Effector memory CD4-positive, alpha-beta T cell (primary cell): Measurements from ENCODE around the gene SPOCK3.
"Not testable (repeated sequence)": the region's sequence is repeated elsewhere in the genome, so short reads cannot be mapped to it uniquely, and the experiment has no call there.

Experiments used
- DNase-seq, 3 donors: peaks; one replicate each; pipeline ENCODE4 v3.0.0-alpha.2; 2020
- H3K27ac ChIP-seq: 2 replicates; pipeline ENCODE4 v1.7.0; 2013; ENCODE audit warnings: mild to moderate bottlenecking, low read length, moderate library complexity; ENCODE audit not compliant: insufficient read depth, poor library complexity, severe bottlenecking
- H3K27me3 ChIP-seq: replicated peaks from 2 replicates; pipeline ENCODE4 v1.7.0; 2013; ENCODE audit warnings: mild to moderate bottlenecking, low read length; ENCODE audit not compliant: insufficient read depth, control insufficient read depth, poor library complexity, severe bottlenecking
- H3K36me3 ChIP-seq: 2 replicates; pipeline ENCODE4 v1.7.0; 2013; ENCODE audit warnings: mild to moderate bottlenecking, low read length, moderate library complexity; ENCODE audit not compliant: control insufficient read depth, insufficient read depth
- H3K4me1 ChIP-seq: 2 replicates; pipeline ENCODE4 v1.7.0; 2013; ENCODE audit warnings: low read length, mild to moderate bottlenecking; ENCODE audit not compliant: control insufficient read depth, insufficient read depth, poor library complexity, severe bottlenecking
- H3K4me3 ChIP-seq: 2 replicates; pipeline ENCODE4 v1.7.0; 2013; ENCODE audit warnings: low read length, low read depth, mild to moderate bottlenecking; ENCODE audit not compliant: insufficient read depth, poor library complexity, severe bottlenecking
- H3K9me3 ChIP-seq: 2 replicates; pipeline ENCODE4 v1.7.0; 2013; ENCODE audit warnings: mild to moderate bottlenecking, low read length, moderate library complexity; ENCODE audit not compliant: control insufficient read depth

The SPOCK3 gene

GRCh38 chr4:166823126-166823525 is 411.2 kb downstream of the SPOCK3 start:
- no peaks in the 10 kb centered on the region for H3K27me3 ChIP-seq
- DNase-seq = no peak
- H3K27ac ChIP-seq = no peak overlapping the region
- H3K9me3 ChIP-seq = no peaks in the 10 kb centered on the region
- H3K36me3 ChIP-seq = no peaks in the 10 kb centered on the region
- H3K4me1 ChIP-seq = no peaks in the 10 kb centered on the region
- no peak overlapping the region for H3K4me3 ChIP-seq

GRCh38 chr4:166822386-166822785 is 411.9 kb downstream of the SPOCK3 start:
- Histone ChIP-seq H3K4me3 (no peak overlapping the region), H3K27me3 (no peaks in the 10 kb centered on the region)
- DNase-seq = no peak

GRCh38 chr4:166816890-166817289 is 417.4 kb downstream of the SPOCK3 start:
- no peak for DNase-seq
- Histone ChIP-seq H3K27me3 (no peaks in the 10 kb centered on the region), H3K4me3 (no peak overlapping the region), H3K36me3 (no peaks in the 10 kb centered on the region), H3K9me3 (no peaks in the 10 kb centered on the region), H3K4me1 (no peaks in the 10 kb centered on the region), H3K27ac (no peak overlapping the region)

More at GRCh38 chr4:166822386-166822785, 411.9 kb downstream of the SPOCK3 start:
- Histone ChIP-seq H3K4me1 (no peaks in the 10 kb centered on the region), H3K9me3 (no peaks in the 10 kb centered on the region), H3K36me3 (no peaks in the 10 kb centered on the region), H3K27ac (no peak overlapping the region)

DNA sequence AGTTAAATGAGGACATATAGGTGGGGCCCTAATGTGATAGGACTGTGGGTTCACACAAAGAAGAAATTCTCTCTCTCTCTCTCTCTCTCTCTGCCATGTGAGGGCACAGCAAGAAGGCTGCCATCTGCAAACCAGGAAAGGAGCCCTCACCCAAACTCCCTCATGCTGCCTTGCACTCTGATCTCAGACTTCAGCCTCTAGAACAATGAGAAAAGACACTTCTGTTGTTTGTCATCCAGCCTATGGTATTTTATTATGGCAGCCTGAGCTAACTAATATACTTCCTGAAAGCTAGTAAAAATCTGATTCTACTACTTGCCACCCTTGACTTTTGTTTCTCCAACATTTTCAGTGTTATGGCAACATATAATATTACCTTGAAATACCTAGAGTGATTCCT is 425.9 kb downstream of the SPOCK3 start:
- Histone ChIP-seq H3K4me3 (no peak overlapping the region), H3K9me3 (no peaks in the 10 kb centered on the region), H3K4me1 (no peaks in the 10 kb centered on the region), H3K36me3 (no peaks in the 10 kb centered on the region), H3K27me3 (no peaks in the 10 kb centered on the region), H3K27ac (no peak overlapping the region)
- DNase-seq = no peak

GRCh38 chr4:166802346-166802745 is 431.9 kb downstream of the SPOCK3 start:
- Histone ChIP-seq H3K27me3 (no peaks in the 10 kb centered on the region), H3K4me3 (no peak overlapping the region), H3K9me3 (no peaks in the 10 kb centered on the region), H3K27ac (no peak overlapping the region), H3K4me1 (no peaks in the 10 kb centered on the region), H3K36me3 (no peaks in the 10 kb centered on the region)
- no peak for DNase-seq

GRCh38 chr4:166798126-166798525 is 436.2 kb downstream of the SPOCK3 start:
- no peaks in the 10 kb centered on the region for H3K27me3 ChIP-seq
- no peak for DNase-seq
- H3K36me3 ChIP-seq = no peaks in the 10 kb centered on the region
- no peak overlapping the region for H3K27ac ChIP-seq
- no peak overlapping the region for H3K4me3 ChIP-seq
- H3K9me3 ChIP-seq = no peaks in the 10 kb centered on the region
- H3K4me1 ChIP-seq = no peaks in the 10 kb centered on the region

- Histone ChIP-seq H3K9me3 (no peaks in the 10 kb centered on the region), H3K27me3 (no peaks in the 10 kb centered on the region), H3K4me1 (no peaks in the 10 kb centered on the region), H3K36me3 (no peaks in the 10 kb centered on the region), H3K27ac (no peak overlapping the region), H3K4me3 (no peak overlapping the region)
- DNase-seq = no peak
Measured at GRCh38 chr4:166777760-166778159, 456.5 kb downstream of the SPOCK3 start.

DNA sequence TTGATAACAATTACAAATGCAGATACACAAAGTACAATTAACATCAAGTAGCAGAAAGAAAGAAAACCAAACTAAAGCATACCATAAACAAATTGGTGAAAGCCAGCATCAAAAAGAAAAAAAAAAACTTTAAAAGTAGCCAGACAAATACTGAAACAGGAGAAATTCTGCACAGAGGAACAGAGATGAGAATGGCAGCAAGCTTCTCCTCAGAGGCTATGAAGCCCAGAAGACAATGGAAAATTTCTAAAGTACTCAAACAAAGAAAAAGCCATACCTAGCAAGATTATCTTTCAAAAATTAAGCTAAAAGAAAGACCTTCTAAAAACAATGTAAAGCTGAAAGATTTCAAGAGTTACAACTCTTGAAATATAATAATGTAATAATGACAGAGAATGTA is 471.3 kb downstream of the SPOCK3 start:
- no peaks in the 10 kb centered on the region for H3K27me3 ChIP-seq
- H3K4me3 ChIP-seq = no peak overlapping the region
- no peaks in the 10 kb centered on the region for H3K36me3 ChIP-seq
- no peak overlapping the region for H3K27ac ChIP-seq
- no peaks in the 10 kb centered on the region for H3K4me1 ChIP-seq
- H3K9me3 ChIP-seq = no peaks in the 10 kb centered on the region
- no peak for DNase-seq

DNA sequence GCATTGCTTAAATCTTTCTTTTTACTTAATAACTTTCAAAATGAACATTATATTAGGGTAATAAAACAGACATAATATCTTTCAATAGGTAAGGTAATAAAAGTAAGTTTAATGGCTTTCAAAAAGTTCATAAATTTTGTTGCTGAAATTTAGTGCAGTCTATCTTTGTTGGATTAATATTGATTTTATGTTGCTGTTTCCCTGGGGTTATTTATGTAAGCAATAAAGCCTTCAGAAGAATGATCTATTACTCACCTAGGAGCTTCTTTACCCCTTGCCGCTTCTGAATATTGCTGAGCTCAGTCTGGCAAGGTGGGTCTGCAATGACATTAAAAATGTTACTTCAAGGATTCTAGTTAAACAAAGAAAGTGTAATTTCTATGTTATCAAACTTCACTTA is 492.6 kb downstream of the SPOCK3 start:
- no peak overlapping the region for H3K27ac ChIP-seq
- H3K4me1 ChIP-seq = no peaks in the 10 kb centered on the region
- DNase-seq = no peak
- H3K36me3 ChIP-seq = no peaks in the 10 kb centered on the region
- H3K4me3 ChIP-seq = no peak overlapping the region
- no peaks in the 10 kb centered on the region for H3K9me3 ChIP-seq
- H3K27me3 ChIP-seq = no peaks in the 10 kb centered on the region

DNA sequence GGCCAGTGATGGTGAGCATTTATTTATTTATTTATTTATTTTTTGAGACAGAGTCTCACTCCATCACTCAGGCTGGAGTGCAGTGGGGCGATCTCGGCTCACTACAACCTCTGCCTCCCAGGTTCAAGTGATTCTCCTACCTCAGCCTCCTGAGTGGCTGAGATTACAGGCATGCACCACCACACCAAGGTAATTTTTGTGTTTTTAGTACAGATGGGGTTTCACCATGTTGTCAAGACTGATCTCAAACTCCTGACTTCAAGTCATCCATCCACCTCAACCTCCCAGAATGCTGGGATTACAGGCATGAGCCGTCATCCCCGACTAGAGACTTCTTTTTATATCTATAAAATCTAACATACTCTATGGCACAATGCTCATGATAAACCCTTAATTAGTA is 495.1 kb downstream of the SPOCK3 start:
- H3K9me3 ChIP-seq, DNase-seq, H3K4me1 ChIP-seq, H3K4me3 ChIP-seq, H3K27me3 ChIP-seq, H3K27ac ChIP-seq, H3K36me3 ChIP-seq: not testable (repeated sequence)

- no peak for DNase-seq
- Histone ChIP-seq H3K27me3 (no peaks in the 10 kb centered on the region), H3K4me3 (no peak overlapping the region), H3K9me3 (no peaks in the 10 kb centered on the region), H3K36me3 (no peaks in the 10 kb centered on the region), H3K27ac (no peak overlapping the region), H3K4me1 (no peaks in the 10 kb centered on the region)
Measured at GRCh38 chr4:166737430-166737829, 496.9 kb downstream of the SPOCK3 start.
